ENCODE measurements around the gene TSPAN18. TPM values are rescaled to one million over a fixed set of nuclear protein-coding genes. Genes with fewer than 3 reads are reported as not detected.

The TSPAN18 gene
- total RNA-seq, 2 donors from 2014 or later = 3.4 to 13.4 TPM

- intact Hi-C loops (cut with DNase I) = no loop called here
- Histone ChIP-seq H3K27ac (no peak overlapping the region), H3K4me1 (peaks cover 5% of the 10 kb centered on the region), H3K9me3 (no peaks in the 10 kb centered on the region), H3K4me3 (no peak overlapping the region), H3K36me3 (no peaks in the 10 kb centered on the region), H3K9ac (ENCODE audit: low read depth in 2 of 2, low read length in 2 of 2) (no peak overlapping the region), H3K27me3 (no peaks in the 10 kb centered on the region)
- DNase-seq = no peak
- TF ChIP-seq CTCF (IDR thresholded peaks at IDR 0.05) = no peak
Measured at GRCh38 chr11:44960200-44960845, 233.6 kb downstream of the TSPAN18 start.

GRCh38 chr11:44962464-44962863 lies 235.7 kb downstream of the TSPAN18 start:
- no peaks in the 10 kb centered on the region for H3K36me3 ChIP-seq
- H3K27ac ChIP-seq = no peak overlapping the region
- H3K9ac ChIP-seq (ENCODE audit: low read depth in 2 of 2, low read length in 2 of 2) = no peak overlapping the region
- no peaks in the 10 kb centered on the region for H3K4me1 ChIP-seq
- H3K9me3 ChIP-seq = no peaks in the 10 kb centered on the region
- no peak for DNase-seq
- H3K27me3 ChIP-seq = no peaks in the 10 kb centered on the region
- intact Hi-C loops (cut with DNase I) = no loop called here
- TF ChIP-seq CTCF (IDR thresholded peaks at IDR 0.05) = no peak
- H3K4me3 ChIP-seq = no peak overlapping the region

DNA sequence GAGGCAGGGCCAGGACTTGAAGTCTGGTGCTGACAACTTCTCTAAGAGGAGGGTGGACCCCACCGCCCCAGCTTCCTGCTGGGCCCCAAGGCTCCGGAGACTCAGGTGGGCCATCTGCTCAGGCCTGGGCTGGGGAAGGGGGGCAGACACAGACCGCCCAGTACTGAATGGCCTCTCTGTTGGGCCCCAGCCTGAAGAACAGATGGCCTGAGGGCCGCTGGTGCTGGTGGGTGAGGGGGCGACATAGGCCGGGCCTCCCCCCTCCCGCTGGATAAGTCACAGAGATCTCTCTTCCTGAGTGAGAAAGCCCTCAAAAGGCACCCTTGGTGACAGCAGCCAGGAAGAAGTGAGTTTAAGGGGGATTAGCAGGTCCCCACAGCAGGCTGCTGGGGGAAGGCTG lies 236.4 kb downstream of the TSPAN18 start:
- Histone ChIP-seq H3K9me3 (no peaks in the 10 kb centered on the region), H3K4me1 (no peaks in the 10 kb centered on the region), H3K4me3 (no peak overlapping the region), H3K27ac (no peak overlapping the region), H3K9ac (ENCODE audit: low read depth in 2 of 2, low read length in 2 of 2) (no peak overlapping the region), H3K27me3 (no peaks in the 10 kb centered on the region), H3K36me3 (no peaks in the 10 kb centered on the region)
- DNase-seq = no peak
- TF ChIP-seq CTCF (IDR thresholded peaks at IDR 0.05) = no peak
- intact Hi-C loops (cut with DNase I) = no loop called here

GRCh38 chr11:44963948-44964347 lies 237.2 kb downstream of the TSPAN18 start:
- Histone ChIP-seq H3K9ac (ENCODE audit: low read depth in 2 of 2, low read length in 2 of 2) (no peak overlapping the region), H3K4me1 (no peaks in the 10 kb centered on the region), H3K4me3 (no peak overlapping the region), H3K27me3 (no peaks in the 10 kb centered on the region), H3K9me3 (no peaks in the 10 kb centered on the region), H3K36me3 (no peaks in the 10 kb centered on the region), H3K27ac (no peak overlapping the region)
- intact Hi-C loops (cut with DNase I) = no loop called here
- DNase-seq = no peak
- no peak for TF ChIP-seq CTCF (IDR thresholded peaks at IDR 0.05)

DNA sequence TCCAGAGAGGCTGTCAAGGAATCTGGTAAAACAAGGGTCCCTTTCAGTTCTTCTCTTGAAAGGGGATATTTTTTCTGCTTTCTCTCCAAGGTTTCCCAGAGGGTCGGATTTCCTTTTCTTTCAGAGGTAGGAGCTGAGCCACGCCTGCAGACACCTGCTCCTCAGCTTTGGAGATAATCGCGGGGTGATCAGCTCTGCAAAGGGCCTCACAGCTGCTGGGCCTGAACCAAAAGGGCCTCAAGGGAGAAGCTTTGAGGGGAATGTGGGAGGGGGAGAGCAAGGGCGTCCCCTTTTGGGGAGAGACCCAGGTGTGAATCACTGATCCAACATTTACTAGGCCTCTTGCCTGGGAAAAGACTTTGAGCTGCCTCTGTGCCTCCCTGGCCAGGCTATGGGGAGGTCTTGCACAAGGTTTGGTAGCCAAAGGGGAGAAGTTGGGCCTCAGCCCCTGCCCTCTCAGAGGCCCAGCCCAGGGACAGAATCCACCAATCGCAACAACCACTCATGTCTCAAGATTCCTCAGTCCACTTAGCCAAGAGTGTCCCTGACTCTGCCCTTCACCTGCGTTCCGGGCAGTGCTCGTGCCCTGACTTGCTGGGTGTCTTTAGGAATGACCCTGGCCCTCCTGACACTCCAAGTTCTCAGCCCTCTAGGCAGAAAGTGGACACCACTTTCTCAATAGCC lies 237.9 kb downstream of the TSPAN18 start:
- DNase-seq = no peak
- intact Hi-C loops (cut with DNase I) = no loop called here
- no peak overlapping the region for H3K4me3 ChIP-seq
- no peaks in the 10 kb centered on the region for H3K36me3 ChIP-seq
- H3K9ac ChIP-seq (ENCODE audit: low read depth in 2 of 2, low read length in 2 of 2) = no peak overlapping the region
- H3K4me1 ChIP-seq = no peaks in the 10 kb centered on the region
- H3K9me3 ChIP-seq = no peaks in the 10 kb centered on the region
- no peak overlapping the region for H3K27ac ChIP-seq
- no peak for TF ChIP-seq CTCF (IDR thresholded peaks at IDR 0.05)
- no peaks in the 10 kb centered on the region for H3K27me3 ChIP-seq

Measured in colonic mucosa (tissue), 4 donors.